ENCODE results near the gene CAMK2G.

DNA sequence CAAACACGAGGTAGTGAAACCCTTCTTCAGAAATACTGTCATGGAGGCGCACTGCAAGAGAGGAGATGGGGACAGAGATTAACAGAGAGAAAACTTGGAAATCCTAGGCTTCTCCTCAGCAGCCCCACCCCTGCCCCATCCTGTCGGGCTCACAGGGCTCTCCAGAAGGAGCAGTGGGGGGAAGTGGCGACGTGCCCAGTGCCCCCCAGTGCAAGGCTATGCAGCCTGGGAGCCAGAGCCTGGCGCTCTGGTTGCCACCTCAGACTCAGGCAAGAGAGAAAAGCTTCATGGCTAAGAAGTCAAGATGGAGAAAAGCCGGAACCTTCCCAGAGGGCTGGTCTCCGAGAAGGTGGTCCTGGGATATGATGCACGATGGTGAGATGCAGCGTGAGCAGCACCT is 21.2 kb downstream of the CAMK2G start:
- TF ChIP-seq, protein P1, sequence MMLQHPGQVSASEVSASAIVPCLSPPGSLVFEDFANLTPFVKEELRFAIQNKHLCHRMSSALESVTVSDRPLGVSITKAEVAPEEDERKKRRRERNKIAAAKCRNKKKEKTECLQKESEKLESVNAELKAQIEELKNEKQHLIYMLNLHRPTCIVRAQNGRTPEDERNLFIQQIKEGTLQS (IDR thresholded peaks at IDR 0.05): no peak
- no peak for TF ChIP-seq RAD21 (IDR thresholded peaks at IDR 0.05)
- TF ChIP-seq, protein P2, sequence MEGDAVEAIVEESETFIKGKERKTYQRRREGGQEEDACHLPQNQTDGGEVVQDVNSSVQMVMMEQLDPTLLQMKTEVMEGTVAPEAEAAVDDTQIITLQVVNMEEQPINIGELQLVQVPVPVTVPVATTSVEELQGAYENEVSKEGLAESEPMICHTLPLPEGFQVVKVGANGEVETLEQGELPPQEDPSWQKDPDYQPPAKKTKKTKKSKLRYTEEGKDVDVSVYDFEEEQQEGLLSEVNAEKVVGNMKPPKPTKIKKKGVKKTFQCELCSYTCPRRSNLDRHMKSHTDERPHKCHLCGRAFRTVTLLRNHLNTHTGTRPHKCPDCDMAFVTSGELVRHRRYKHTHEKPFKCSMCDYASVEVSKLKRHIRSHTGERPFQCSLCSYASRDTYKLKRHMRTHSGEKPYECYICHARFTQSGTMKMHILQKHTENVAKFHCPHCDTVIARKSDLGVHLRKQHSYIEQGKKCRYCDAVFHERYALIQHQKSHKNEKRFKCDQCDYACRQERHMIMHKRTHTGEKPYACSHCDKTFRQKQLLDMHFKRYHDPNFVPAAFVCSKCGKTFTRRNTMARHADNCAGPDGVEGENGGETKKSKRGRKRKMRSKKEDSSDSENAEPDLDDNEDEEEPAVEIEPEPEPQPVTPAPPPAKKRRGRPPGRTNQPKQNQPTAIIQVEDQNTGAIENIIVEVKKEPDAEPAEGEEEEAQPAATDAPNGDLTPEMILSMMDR (IDR thresholded peaks at IDR 0.05; ENCODE audit: low read depth, low read length, missing input control): no peak
- no peak for TF ChIP-seq YY1 (IDR thresholded peaks at IDR 0.05)
- TF ChIP-seq, protein P3, sequence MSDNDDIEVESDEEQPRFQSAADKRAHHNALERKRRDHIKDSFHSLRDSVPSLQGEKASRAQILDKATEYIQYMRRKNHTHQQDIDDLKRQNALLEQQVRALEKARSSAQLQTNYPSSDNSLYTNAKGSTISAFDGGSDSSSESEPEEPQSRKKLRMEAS (IDR thresholded peaks at IDR 0.05): no peak
- TF ChIP-seq, protein P4, sequence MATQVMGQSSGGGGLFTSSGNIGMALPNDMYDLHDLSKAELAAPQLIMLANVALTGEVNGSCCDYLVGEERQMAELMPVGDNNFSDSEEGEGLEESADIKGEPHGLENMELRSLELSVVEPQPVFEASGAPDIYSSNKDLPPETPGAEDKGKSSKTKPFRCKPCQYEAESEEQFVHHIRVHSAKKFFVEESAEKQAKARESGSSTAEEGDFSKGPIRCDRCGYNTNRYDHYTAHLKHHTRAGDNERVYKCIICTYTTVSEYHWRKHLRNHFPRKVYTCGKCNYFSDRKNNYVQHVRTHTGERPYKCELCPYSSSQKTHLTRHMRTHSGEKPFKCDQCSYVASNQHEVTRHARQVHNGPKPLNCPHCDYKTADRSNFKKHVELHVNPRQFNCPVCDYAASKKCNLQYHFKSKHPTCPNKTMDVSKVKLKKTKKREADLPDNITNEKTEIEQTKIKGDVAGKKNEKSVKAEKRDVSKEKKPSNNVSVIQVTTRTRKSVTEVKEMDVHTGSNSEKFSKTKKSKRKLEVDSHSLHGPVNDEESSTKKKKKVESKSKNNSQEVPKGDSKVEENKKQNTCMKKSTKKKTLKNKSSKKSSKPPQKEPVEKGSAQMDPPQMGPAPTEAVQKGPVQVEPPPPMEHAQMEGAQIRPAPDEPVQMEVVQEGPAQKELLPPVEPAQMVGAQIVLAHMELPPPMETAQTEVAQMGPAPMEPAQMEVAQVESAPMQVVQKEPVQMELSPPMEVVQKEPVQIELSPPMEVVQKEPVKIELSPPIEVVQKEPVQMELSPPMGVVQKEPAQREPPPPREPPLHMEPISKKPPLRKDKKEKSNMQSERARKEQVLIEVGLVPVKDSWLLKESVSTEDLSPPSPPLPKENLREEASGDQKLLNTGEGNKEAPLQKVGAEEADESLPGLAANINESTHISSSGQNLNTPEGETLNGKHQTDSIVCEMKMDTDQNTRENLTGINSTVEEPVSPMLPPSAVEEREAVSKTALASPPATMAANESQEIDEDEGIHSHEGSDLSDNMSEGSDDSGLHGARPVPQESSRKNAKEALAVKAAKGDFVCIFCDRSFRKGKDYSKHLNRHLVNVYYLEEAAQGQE (IDR thresholded peaks at IDR 0.05): no peak
- TF ChIP-seq, protein P5, sequence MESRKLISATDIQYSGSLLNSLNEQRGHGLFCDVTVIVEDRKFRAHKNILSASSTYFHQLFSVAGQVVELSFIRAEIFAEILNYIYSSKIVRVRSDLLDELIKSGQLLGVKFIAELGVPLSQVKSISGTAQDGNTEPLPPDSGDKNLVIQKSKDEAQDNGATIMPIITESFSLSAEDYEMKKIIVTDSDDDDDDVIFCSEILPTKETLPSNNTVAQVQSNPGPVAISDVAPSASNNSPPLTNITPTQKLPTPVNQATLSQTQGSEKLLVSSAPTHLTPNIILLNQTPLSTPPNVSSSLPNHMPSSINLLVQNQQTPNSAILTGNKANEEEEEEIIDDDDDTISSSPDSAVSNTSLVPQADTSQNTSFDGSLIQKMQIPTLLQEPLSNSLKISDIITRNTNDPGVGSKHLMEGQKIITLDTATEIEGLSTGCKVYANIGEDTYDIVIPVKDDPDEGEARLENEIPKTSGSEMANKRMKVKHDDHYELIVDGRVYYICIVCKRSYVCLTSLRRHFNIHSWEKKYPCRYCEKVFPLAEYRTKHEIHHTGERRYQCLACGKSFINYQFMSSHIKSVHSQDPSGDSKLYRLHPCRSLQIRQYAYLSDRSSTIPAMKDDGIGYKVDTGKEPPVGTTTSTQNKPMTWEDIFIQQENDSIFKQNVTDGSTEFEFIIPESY (IDR thresholded peaks at IDR 0.05): no peak
- no peak for TF ChIP-seq NR2F2 (IDR thresholded peaks at IDR 0.05)
- TF ChIP-seq HNF4G (IDR thresholded peaks at IDR 0.05): no peak
- TF ChIP-seq TAF1 (conservative IDR thresholded peaks at IDR 0.05): no peak
- TF ChIP-seq GABPA (IDR thresholded peaks at IDR 0.05 in 1 of 2, conservative IDR thresholded peaks at IDR 0.05 in 1 of 2): no peak
- no peak for TF ChIP-seq EGR1 (IDR thresholded peaks at IDR 0.05; ENCODE audit: low read depth in 2 of 2)
